Measurements from ENCODE around the gene LRRC55.

DNA sequence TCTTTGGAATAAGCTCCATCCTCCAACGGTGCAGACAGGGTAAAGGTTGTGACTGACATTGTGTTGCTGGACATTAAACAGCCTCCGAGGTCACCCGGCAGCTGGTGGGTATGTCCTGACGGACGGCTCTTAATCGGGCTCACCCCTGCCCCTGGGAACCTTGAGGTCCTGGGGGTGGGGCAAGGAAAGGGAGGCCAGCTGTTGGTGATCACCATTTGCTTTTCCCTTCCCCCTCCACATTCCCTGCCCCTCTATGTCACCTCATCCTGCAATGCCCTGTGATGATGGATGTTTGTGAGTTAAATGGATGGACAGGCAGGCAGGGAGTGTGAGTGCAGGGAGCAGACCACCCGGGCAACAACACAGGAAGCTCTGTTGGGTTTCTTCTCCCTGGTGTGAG lies 29.0 kb downstream of the LRRC55 start:
- no peak for TF ChIP-seq MCM5 (IDR thresholded peaks at IDR 0.05; ENCODE audit: low read depth)
- TF ChIP-seq, protein P1, sequence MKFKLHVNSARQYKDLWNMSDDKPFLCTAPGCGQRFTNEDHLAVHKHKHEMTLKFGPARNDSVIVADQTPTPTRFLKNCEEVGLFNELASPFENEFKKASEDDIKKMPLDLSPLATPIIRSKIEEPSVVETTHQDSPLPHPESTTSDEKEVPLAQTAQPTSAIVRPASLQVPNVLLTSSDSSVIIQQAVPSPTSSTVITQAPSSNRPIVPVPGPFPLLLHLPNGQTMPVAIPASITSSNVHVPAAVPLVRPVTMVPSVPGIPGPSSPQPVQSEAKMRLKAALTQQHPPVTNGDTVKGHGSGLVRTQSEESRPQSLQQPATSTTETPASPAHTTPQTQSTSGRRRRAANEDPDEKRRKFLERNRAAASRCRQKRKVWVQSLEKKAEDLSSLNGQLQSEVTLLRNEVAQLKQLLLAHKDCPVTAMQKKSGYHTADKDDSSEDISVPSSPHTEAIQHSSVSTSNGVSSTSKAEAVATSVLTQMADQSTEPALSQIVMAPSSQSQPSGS (CRISPR knock-in tag; IDR thresholded peaks at IDR 0.05), result no peak
- no peak for TF ChIP-seq POLR2A (conservative IDR thresholded peaks at IDR 0.05)
- TF ChIP-seq, protein P2, sequence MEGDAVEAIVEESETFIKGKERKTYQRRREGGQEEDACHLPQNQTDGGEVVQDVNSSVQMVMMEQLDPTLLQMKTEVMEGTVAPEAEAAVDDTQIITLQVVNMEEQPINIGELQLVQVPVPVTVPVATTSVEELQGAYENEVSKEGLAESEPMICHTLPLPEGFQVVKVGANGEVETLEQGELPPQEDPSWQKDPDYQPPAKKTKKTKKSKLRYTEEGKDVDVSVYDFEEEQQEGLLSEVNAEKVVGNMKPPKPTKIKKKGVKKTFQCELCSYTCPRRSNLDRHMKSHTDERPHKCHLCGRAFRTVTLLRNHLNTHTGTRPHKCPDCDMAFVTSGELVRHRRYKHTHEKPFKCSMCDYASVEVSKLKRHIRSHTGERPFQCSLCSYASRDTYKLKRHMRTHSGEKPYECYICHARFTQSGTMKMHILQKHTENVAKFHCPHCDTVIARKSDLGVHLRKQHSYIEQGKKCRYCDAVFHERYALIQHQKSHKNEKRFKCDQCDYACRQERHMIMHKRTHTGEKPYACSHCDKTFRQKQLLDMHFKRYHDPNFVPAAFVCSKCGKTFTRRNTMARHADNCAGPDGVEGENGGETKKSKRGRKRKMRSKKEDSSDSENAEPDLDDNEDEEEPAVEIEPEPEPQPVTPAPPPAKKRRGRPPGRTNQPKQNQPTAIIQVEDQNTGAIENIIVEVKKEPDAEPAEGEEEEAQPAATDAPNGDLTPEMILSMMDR (IDR thresholded peaks at IDR 0.05 in 2 of 3, conservative IDR thresholded peaks at IDR 0.05 in 1 of 3; ENCODE audit: insufficient read depth in 2 of 3, low read depth in 1 of 3, low read length in 3 of 3), result no peak
- TF ChIP-seq, protein P3, sequence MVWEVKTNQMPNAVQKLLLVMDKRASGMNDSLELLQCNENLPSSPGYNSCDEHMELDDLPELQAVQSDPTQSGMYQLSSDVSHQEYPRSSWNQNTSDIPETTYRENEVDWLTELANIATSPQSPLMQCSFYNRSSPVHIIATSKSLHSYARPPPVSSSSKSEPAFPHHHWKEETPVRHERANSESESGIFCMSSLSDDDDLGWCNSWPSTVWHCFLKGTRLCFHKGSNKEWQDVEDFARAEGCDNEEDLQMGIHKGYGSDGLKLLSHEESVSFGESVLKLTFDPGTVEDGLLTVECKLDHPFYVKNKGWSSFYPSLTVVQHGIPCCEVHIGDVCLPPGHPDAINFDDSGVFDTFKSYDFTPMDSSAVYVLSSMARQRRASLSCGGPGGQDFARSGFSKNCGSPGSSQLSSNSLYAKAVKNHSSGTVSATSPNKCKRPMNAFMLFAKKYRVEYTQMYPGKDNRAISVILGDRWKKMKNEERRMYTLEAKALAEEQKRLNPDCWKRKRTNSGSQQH (CRISPR knock-in tag; IDR thresholded peaks at IDR 0.05), result no peak
